Lung (tissue), 12 donors: ENCODE measurements around the gene MAP1LC3B2. TPM values are rescaled to one million over a fixed set of nuclear protein-coding genes. Genes with fewer than 3 reads are reported as not detected.

ENCODE experiments used
- ATAC-seq: fragments of 200-7000 bp; cut with Tn5 transposase; one replicate; pipeline ENCODE4 v1.9.1; 2020; ENCODE audit warnings: moderate number of reproducible peaks; ENCODE audit not compliant: insufficient read depth, low FRiP score
- DNase-seq, 3 donors: peaks; one replicate each; pipeline ENCODE4 v3.0.0-alpha.2; 2013 to 2017
- H3K27ac ChIP-seq, 2 donors: one replicate each; pipeline ENCODE4 v1.5.1; 2013; ENCODE audit warnings: mild to moderate bottlenecking in 2 of 2, moderate library complexity in 2 of 2, control low read depth in 1 of 2, inconsistent platforms in 1 of 2, low read depth in 1 of 2, low read length in 1 of 2
- H3K27me3 ChIP-seq, 3 donors: one replicate each; pipeline ENCODE4 v1.5.1; 2013; ENCODE audit warnings: low read length in 2 of 3; ENCODE audit not compliant: control insufficient read depth in 3 of 3, insufficient read depth in 3 of 3
- H3K36me3 ChIP-seq, 4 donors: one replicate each; pipeline ENCODE4 v1.5.1; 2013; ENCODE audit warnings: low read length in 4 of 4, mild to moderate bottlenecking in 1 of 4, moderate library complexity in 1 of 4; ENCODE audit not compliant: control insufficient read depth in 4 of 4, insufficient read depth in 4 of 4
- H3K4me1 ChIP-seq, 5 donors: one replicate each; pipeline ENCODE4 v1.5.1; 2013; ENCODE audit warnings: low read length in 5 of 5, mild to moderate bottlenecking in 2 of 5, moderate library complexity in 1 of 5; ENCODE audit not compliant: control insufficient read depth in 5 of 5, insufficient read depth in 5 of 5
- H3K4me3 ChIP-seq: one replicate; pipeline ENCODE4 v1.5.1; 2013; ENCODE audit warnings: mild to moderate bottlenecking, control low read depth, moderate library complexity
- H3K9ac ChIP-seq, 2 donors: one replicate each; pipeline ENCODE4 v1.5.1; 2013; ENCODE audit warnings: low read length in 2 of 2, control low read depth in 1 of 2; ENCODE audit not compliant: insufficient read depth in 1 of 2
- H3K9me3 ChIP-seq, 4 donors: one replicate each; pipeline ENCODE4 v1.5.1; 2013; ENCODE audit warnings: low read length in 3 of 4, mild to moderate bottlenecking in 1 of 4, moderate library complexity in 1 of 4; ENCODE audit not compliant: control insufficient read depth in 4 of 4, insufficient read depth in 3 of 4
- CTCF ChIP-seq: IDR thresholded peaks from 2 replicates; pipeline ENCODE4 v1.5.1; 2012; ENCODE audit warnings: mild to moderate bottlenecking; ENCODE audit errors: control extremely low read depth, extremely low read depth
- WGBS, 2 donors: extraction: QIAGEN DNeasy Blood & Tissue Kit; methylation state at CpG; one replicate each; pipeline ENCODE4 v1.1.7; 2013; 5-methylcytosine and 5-hydroxymethylcytosine counted together
- polyA plus RNA-seq, 2 donors: library from polyadenylated mRNA; stranded (reverse); fragments of 200-250 nt; gene quantifications; one replicate each; pipeline ENCODE4 v1.2.1, GENCODE V29; 2013
- total RNA-seq, 2 donors: library from RNA; depleted of rRNA in 1 of 2; stranded (reverse); fragments of >200 nt in 1 of 2; gene quantifications; one replicate each; pipeline ENCODE4 v1.2.1, GENCODE V29; 2014 to 2021
- donor health status: control.
- donor health status: control.
- donor health status: Bipolar disorder and iron deficiency.
- donor health status: healthy.
- donor health status: DM: yes; HTN: yes; CAD: no.

MAP1LC3B2 gene
- total and polyA plus RNA-seq, 4 donors: 1.1 to 2.2 (median 2.0) TPM; not detected in 1

- peaks cover 0 to 19% (median 6%) of the 10 kb centered on the region in 5 donors for H3K4me1 ChIP-seq
- WGBS, 2 donors: 96 to 98% methylated on average over 6 of the region's 6 CpGs
- H3K27me3 ChIP-seq: no peaks in the 10 kb centered on the region
- DNase-seq (no peak), ATAC-seq (no peak)
- H3K9me3 ChIP-seq: no peaks in the 10 kb centered on the region
- H3K4me3 ChIP-seq: no peak overlapping the region
- TF ChIP-seq CTCF: no peak
- no peak overlapping the region for H3K27ac ChIP-seq
- no peaks in the 10 kb centered on the region for H3K36me3 ChIP-seq
- no peak overlapping the region for H3K9ac ChIP-seq
These were observed 47.9 kb downstream of the MAP1LC3B2 start for GRCh38 chr12:116607039-116607438.

- no peaks in the 10 kb centered on the region for H3K27me3 ChIP-seq
- no peak overlapping the region for H3K9ac ChIP-seq
- no peak overlapping the region for H3K27ac ChIP-seq
- H3K4me3 ChIP-seq: no peak overlapping the region
- 83 to 86% methylated on average over 8 of the region's 8 CpGs for WGBS, 2 donors
- DNase-seq: peak in 2 of 3 donors; percentile 25 to 41
- peaks cover 0 to 2% (median 0%) of the 10 kb centered on the region in 4 donors for H3K36me3 ChIP-seq
- peaks cover 0 to 9% (median 6%) of the 10 kb centered on the region in 5 donors for H3K4me1 ChIP-seq
- H3K9me3 ChIP-seq: peaks cover 0 to 2% (median 0%) of the 10 kb centered on the region in 4 donors
- ATAC-seq: no peak
- TF ChIP-seq CTCF: no peak
These were observed 50.3 kb downstream of the MAP1LC3B2 start for GRCh38 chr12:116609319-116610114.

- no peak for ATAC-seq
- WGBS, 2 donors: 63 to 79% methylated on average over 11 of the region's 11 CpGs
- no peak for DNase-seq
These were observed 51.9 kb downstream of the MAP1LC3B2 start for GRCh38 chr12:116610971-116611541.

More at GRCh38 chr12:116610971-116611541, 51.9 kb downstream of the MAP1LC3B2 start:
- no peaks in the 10 kb centered on the region for H3K27me3 ChIP-seq
- peaks cover 0 to 2% (median 0%) of the 10 kb centered on the region in 4 donors for H3K36me3 ChIP-seq
- H3K4me3 ChIP-seq: no peak overlapping the region
- H3K27ac ChIP-seq: no peak overlapping the region
- peaks cover 0 to 3% (median 0%) of the 10 kb centered on the region in 5 donors for H3K4me1 ChIP-seq
- H3K9me3 ChIP-seq: peaks cover 0 to 2% (median 0%) of the 10 kb centered on the region in 4 donors
- H3K9ac ChIP-seq: no peak overlapping the region
- TF ChIP-seq CTCF: no peak
